B cell (primary cell): ENCODE data around the gene RIPPLY1.

Experiments
- EZH2 ChIP-seq: IDR thresholded peaks from 2 replicates; pipeline ENCODE4 v1.6.1; 2012; ENCODE audit warnings: borderline replicate concordance, low read depth, mild to moderate bottlenecking, moderate library complexity, low read length; ENCODE audit not compliant: insufficient read depth, poor library complexity, severe bottlenecking
- TF ChIP-seq, protein P1 (sequence below): fragments of 200-600 bp; IDR thresholded peaks from one replicate; pipeline ENCODE4 v1.8.0; 2022; ENCODE audit warnings: antibody characterized with exemption, mild to moderate bottlenecking

DNA sequence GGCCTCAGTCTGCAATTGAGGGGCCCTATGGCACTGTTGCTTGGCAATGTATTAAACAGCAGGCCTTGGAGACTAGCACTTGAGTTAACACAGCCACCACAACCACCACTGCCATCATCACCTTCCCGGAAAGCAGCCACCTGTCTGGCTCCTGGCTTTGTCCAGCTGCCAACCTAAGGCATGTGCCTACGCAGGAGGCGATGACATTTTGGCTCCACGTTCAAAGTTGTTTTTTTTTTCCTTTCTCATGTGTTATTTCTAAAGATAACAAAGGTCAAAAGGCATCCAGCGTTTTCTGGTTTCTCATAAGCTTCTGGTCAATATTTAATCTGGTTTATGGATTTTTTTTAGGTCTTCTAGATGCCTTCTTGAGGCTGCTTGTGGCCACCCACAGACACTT is 24.6 kb upstream of the RIPPLY1 start:
- TF ChIP-seq, protein P1, sequence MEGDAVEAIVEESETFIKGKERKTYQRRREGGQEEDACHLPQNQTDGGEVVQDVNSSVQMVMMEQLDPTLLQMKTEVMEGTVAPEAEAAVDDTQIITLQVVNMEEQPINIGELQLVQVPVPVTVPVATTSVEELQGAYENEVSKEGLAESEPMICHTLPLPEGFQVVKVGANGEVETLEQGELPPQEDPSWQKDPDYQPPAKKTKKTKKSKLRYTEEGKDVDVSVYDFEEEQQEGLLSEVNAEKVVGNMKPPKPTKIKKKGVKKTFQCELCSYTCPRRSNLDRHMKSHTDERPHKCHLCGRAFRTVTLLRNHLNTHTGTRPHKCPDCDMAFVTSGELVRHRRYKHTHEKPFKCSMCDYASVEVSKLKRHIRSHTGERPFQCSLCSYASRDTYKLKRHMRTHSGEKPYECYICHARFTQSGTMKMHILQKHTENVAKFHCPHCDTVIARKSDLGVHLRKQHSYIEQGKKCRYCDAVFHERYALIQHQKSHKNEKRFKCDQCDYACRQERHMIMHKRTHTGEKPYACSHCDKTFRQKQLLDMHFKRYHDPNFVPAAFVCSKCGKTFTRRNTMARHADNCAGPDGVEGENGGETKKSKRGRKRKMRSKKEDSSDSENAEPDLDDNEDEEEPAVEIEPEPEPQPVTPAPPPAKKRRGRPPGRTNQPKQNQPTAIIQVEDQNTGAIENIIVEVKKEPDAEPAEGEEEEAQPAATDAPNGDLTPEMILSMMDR, result no peak
- no peak for TF ChIP-seq EZH2
